ENCODE data around the gene SYT3. TPM values are rescaled to one million over a fixed set of nuclear protein-coding genes. Genes with fewer than 3 reads are reported as not detected.

The SYT3 gene
- total and polyA plus RNA-seq, 2 experiments from 2014 or later = 10.0 to 25.5 TPM

- TF ChIP-seq ZNF462 (CRISPR knock-in tag; IDR thresholded peaks at IDR 0.05) = no peak
- no peak for TF ChIP-seq NANOG (IDR thresholded peaks at IDR 0.05; ENCODE audit: borderline replicate concordance)
- no peak for TF ChIP-seq EZH2phosphoT487 (IDR thresholded peaks at IDR 0.05; ENCODE audit: unreplicated experiment)
- no peak for TF ChIP-seq STAT1 (IDR thresholded peaks at IDR 0.05; ENCODE audit: unreplicated experiment)
- no peak for TF ChIP-seq ZNF331 (CRISPR knock-in tag; IDR thresholded peaks at IDR 0.05; ENCODE audit: low read depth)
- no peak for TF ChIP-seq CTCF (conservative IDR thresholded peaks at IDR 0.05; ENCODE audit: low read depth in 2 of 2)
- no peak; the same call in 1 of the 2 replicates for TF ChIP-seq POLR2AphosphoS5 (IDR thresholded peaks at IDR 0.05; ENCODE audit: low read depth)
Observed at GRCh38 chr19:50659318-50660087, 19.8 kb upstream of the SYT3 start (continued).

All from GM23338 (cell line).